T47D (cell line): ENCODE data around the gene KDM4B.

Experiments used
- DNase-seq, 2 experiments: peaks; one replicate each; pipeline versions ENCODE4 v3.0.0 to v3.0.0-alpha.2; 2011 to 2012; ENCODE audit warnings: low read depth in 1 of 2, low spot score in 1 of 2
- JUND ChIP-seq: IDR thresholded peaks from 2 replicates; pipeline ENCODE4 v1.6.1; 2012; ENCODE audit warnings: low read depth
- in situ Hi-C: cut with HindIII; loops from 2 replicates; pipeline ENCODE4 v1.10.0; 2016; ENCODE audit warnings: low sequenced_read_pairs, low pct_unique_long_range_greater_than_20kb

Gene KDM4B

GRCh38 chr19:5165697-5166019, 196.7 kb downstream of the KDM4B start:
- in situ Hi-C loops = no loop called here
- DNase-seq = no peak
- TF ChIP-seq JUND = no peak

- no peak for TF ChIP-seq JUND
- in situ Hi-C loops = no loop called here
- DNase-seq = peak in 1 of 2 experiments; percentile 27
Measured at GRCh38 chr19:5166262-5166661, 197.3 kb downstream of the KDM4B start.

- no peak for TF ChIP-seq JUND
- no peak for DNase-seq
- in situ Hi-C loops = no loop called here
Measured at GRCh38 chr19:5170329-5170745, 201.4 kb downstream of the KDM4B start.

GRCh38 chr19:5171711-5172110, 202.8 kb downstream of the KDM4B start:
- no peak for TF ChIP-seq JUND
- DNase-seq = no peak
- in situ Hi-C loops = no loop called here

- TF ChIP-seq JUND = no peak
- in situ Hi-C loops = no loop called here
- no peak for DNase-seq
Measured at GRCh38 chr19:5172859-5173630, 204.1 kb downstream of the KDM4B start.

- TF ChIP-seq JUND = no peak
- in situ Hi-C loops = no loop called here
- no peak for DNase-seq
Measured at GRCh38 chr19:5173993-5174392, 205.1 kb downstream of the KDM4B start.

- no peak for TF ChIP-seq JUND
- DNase-seq = no peak
- in situ Hi-C loops = no loop called here
Measured at GRCh38 chr19:5177745-5178450, 209.0 kb downstream of the KDM4B start.

GRCh38 chr19:5178841-5179240, 209.9 kb downstream of the KDM4B start:
- DNase-seq = no peak
- TF ChIP-seq JUND = no peak
- in situ Hi-C loops = no loop called here

- no peak for TF ChIP-seq JUND
- in situ Hi-C loops = no loop called here
- DNase-seq = no peak
Measured at GRCh38 chr19:5179256-5179655, 210.3 kb downstream of the KDM4B start.

GRCh38 chr19:5181329-5181728, 212.4 kb downstream of the KDM4B start:
- no peak for DNase-seq
- in situ Hi-C loops = no loop called here
- no peak for TF ChIP-seq JUND

GRCh38 chr19:5182751-5183150, 213.8 kb downstream of the KDM4B start:
- no peak for TF ChIP-seq JUND
- no peak for DNase-seq
- in situ Hi-C loops = no loop called here

- no peak for DNase-seq
- in situ Hi-C loops = no loop called here
- no peak for TF ChIP-seq JUND
Measured at GRCh38 chr19:5183616-5184015, 214.7 kb downstream of the KDM4B start.

GRCh38 chr19:5184930-5185329, 216.0 kb downstream of the KDM4B start:
- in situ Hi-C loops = no loop called here
- no peak for TF ChIP-seq JUND
- DNase-seq = no peak

- in situ Hi-C loops = no loop called here
- no peak for DNase-seq
- TF ChIP-seq JUND = no peak
Measured at GRCh38 chr19:5186293-5187050, 217.6 kb downstream of the KDM4B start.
